Calu3 (cell line): Measurements from ENCODE around the gene TMEM184A. TPM values are rescaled to one million over a fixed set of nuclear protein-coding genes. Genes with fewer than 3 reads are reported as not detected.
A peak's percentile ranks its signal among the peaks of the same experiment; 100 is the strongest.

ENCODE experiments used
- BruUV-seq: library from RNA; stranded (reverse); fragments of 400-500 nt; replicated peaks from 2 replicates; lab custom pipeline; 2021; lab: Mats Ljungman, UMichigan
- CTCF ChIA-PET: fragments of 300-600 bp; sonication (Branson Sonifier 250); formaldehyde crosslinking; loops from one replicate; lab custom pipeline; 2022; ENCODE audit warnings: antibody characterized with exemption; lab: Charles Lee
- DNase-seq: peaks from one replicate; pipeline ENCODE4 v3.0.0; 2022
- H3K27ac Mint-ChIP-seq: one replicate; pipeline ENCODE4 v1.8.0; 2022; ENCODE audit warnings: mixed read lengths; ENCODE audit not compliant: unreplicated experiment
- H3K27me3 Mint-ChIP-seq: one replicate; pipeline ENCODE4 v1.8.0; 2022; ENCODE audit warnings: mixed read lengths; ENCODE audit not compliant: unreplicated experiment
- H3K36me3 Mint-ChIP-seq: one replicate; pipeline ENCODE4 v1.8.0; 2022; ENCODE audit warnings: mild to moderate bottlenecking, moderate library complexity, mixed read lengths; ENCODE audit not compliant: insufficient read depth, unreplicated experiment
- H3K4me1 Mint-ChIP-seq: one replicate; pipeline ENCODE4 v1.8.0; 2022; ENCODE audit warnings: mild to moderate bottlenecking, low read depth, mixed read lengths; ENCODE audit not compliant: unreplicated experiment
- H3K4me3 Mint-ChIP-seq: one replicate; pipeline ENCODE4 v1.8.0; 2022; ENCODE audit warnings: mild to moderate bottlenecking, low read depth, moderate library complexity, mixed read lengths; ENCODE audit not compliant: unreplicated experiment
- H3K9me3 Mint-ChIP-seq: one replicate; pipeline ENCODE4 v1.8.0; 2022; ENCODE audit warnings: low read depth, mixed read lengths; ENCODE audit not compliant: unreplicated experiment
- intact Hi-C: fragments of 100-400 bp; cut with micrococcal nuclease; formaldehyde crosslinking; loops from one replicate; pipeline ENCODE4 v1.10.0; 2022; ENCODE audit not compliant: unreplicated experiment
- total RNA-seq: library from RNA; stranded (reverse); gene quantifications from 2 replicates; pipeline ENCODE4 v1.2.3, GENCODE V29; 2022
- TF ChIP-seq, protein P1 (sequence below): fragments of 200-600 bp; IDR thresholded peaks from one replicate; pipeline ENCODE4 v1.8.0; 2022; ENCODE audit warnings: antibody characterized with exemption; ENCODE audit not compliant: unreplicated experiment

The TMEM184A gene
- total RNA-seq, 1 experiment from 2014 or later: 61.9 TPM

DNA sequence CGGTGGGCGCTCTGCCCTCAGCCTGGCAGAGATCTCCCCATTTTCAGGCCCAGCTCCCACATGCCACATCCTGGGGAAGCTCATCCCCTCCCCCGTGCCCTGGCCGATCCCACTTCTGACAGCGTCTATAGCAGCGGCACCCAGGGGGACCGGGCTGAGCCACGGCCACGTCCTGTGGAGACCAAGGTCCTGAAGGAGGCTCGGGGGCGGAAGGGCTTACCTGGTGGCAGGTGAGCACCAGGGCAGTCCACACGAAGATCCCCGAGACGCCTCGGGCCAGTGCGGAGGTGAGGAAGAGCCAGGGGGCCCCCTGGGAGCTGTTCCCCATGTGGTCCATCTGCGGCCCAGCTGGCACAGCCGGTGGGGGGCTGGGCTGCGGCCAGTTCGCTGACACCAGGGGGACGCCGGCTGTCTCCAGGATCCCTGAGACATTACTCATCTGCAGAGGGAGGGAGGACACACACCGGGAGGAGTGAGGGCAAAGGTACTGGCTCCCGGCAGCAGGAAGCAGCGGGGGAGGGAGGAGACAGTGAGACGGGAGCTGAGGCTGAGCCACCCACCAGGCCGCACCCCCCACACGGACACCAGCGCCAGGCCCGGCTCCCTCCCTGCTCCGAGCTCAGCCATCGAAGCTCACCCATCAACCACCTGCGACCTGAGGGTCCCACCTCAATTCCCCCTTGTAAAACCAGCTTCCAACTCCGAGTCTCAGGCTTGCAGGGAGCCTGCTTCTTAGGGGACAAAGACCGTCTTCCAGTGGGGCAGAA, 776 bp downstream of the TMEM184A start:
- peak overlapping the region; percentile 79 for H3K4me3 Mint-ChIP-seq
- DNase-seq: peak; percentile 94
- no peaks in the 10 kb centered on the region for H3K27me3 Mint-ChIP-seq
- H3K36me3 Mint-ChIP-seq: peaks cover 84% of the 10 kb centered on the region
- CTCF ChIA-PET: interaction anchor here (0.6 to 2.5 kb wide), 18 partner anchors 11 to 972 kb away, joined by 3 to 29 read pairs (median 6); partner anchors contain the start of gene INTS1
- H3K27ac Mint-ChIP-seq: peak overlapping the region; percentile 94
- peaks cover 49% of the 10 kb centered on the region for H3K4me1 Mint-ChIP-seq
- intact Hi-C loops: loop anchor here (5.0 kb wide), 1 partner anchor 48 kb away; no protein-coding TSS in a partner anchor
- TF ChIP-seq, protein P1, sequence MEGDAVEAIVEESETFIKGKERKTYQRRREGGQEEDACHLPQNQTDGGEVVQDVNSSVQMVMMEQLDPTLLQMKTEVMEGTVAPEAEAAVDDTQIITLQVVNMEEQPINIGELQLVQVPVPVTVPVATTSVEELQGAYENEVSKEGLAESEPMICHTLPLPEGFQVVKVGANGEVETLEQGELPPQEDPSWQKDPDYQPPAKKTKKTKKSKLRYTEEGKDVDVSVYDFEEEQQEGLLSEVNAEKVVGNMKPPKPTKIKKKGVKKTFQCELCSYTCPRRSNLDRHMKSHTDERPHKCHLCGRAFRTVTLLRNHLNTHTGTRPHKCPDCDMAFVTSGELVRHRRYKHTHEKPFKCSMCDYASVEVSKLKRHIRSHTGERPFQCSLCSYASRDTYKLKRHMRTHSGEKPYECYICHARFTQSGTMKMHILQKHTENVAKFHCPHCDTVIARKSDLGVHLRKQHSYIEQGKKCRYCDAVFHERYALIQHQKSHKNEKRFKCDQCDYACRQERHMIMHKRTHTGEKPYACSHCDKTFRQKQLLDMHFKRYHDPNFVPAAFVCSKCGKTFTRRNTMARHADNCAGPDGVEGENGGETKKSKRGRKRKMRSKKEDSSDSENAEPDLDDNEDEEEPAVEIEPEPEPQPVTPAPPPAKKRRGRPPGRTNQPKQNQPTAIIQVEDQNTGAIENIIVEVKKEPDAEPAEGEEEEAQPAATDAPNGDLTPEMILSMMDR: no peak
- no peaks in the 10 kb centered on the region for H3K9me3 Mint-ChIP-seq
- TSS peak; percentile 50 for BruUV-seq

DNA sequence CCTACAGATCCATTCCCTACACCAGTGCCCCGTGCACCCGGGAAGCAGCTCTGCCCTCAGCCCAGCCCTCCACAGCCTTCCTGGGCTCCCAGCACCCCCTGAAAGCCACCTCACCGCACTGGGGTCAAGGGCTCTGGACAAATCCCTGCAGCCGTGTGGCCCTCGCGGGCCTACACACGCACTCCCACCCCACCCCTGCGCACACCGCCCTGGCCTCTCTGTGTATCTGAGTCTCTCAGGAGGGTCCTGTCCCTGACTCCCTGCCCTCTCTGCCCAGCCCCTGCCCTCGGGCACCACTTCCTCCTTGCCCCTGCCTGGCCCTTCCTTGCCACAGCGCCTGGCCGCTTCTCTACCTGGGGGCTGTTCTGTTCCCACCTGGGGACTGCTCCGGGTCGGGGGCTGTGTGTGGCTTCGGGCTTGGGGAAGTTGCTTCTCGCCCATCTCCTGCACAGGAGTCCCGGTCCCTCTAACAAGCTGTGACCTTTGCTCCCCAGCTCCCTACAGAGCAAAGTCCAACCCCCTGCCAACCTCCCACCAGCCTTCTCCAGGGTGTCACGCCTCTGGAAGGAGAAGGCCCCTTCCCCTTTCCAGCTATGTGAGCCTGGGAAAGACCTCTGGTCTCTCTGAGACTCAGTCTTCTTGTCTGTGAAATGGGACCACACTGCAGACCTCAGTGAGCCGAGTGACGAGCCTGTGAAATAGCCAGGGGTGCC, 1.5 kb downstream of the TMEM184A start:
- Mint-ChIP-seq H3K36me3 (peaks cover 85% of the 10 kb centered on the region), H3K27ac (peak overlapping the region; percentile 94)
- intact Hi-C loops: loop anchor here (5.0 kb wide), 1 partner anchor 47 kb away; no protein-coding TSS in a partner anchor

DNA sequence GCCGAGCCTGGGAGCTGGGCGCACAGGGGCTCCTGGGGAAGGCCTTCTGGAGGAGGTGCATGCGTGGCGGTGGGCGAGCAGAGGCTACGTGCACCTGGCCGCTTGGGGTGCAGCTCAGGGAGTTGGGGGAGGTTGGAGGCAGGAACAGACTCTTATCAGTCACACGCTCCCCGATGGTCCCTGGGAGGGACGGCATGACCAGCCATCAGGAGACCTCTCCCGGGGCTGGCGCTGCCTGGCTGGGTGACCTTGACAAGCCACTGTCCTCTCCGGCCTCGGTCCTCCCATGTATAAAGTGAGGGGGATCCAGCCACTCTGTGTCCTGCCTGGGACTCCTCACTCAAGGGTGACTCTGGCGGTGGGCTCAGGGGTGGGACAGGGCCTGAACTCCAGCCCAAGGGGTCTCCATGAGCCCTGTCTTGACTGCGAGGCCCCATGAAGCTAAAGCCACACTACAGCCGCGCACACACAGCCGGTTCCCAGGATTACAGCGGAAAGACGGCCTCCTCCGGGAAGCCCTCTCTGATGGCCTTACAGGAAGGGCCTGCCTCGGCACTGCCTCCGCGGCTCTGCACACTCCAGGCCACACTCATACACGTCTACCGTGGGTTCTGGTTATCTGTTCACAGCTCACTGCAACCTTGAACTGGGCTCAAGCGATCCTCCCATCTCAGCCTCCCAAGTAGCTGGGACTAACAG, 2.3 kb downstream of the TMEM184A start:
- peak; percentile 4 for DNase-seq
- H3K4me3 Mint-ChIP-seq: peak overlapping the region; percentile 79
- no TSS peak for BruUV-seq
- no peak overlapping the region for H3K27ac Mint-ChIP-seq
- H3K4me1 Mint-ChIP-seq: peaks cover 42% of the 10 kb centered on the region
- no peaks in the 10 kb centered on the region for H3K9me3 Mint-ChIP-seq
- no peaks in the 10 kb centered on the region for H3K27me3 Mint-ChIP-seq
- H3K36me3 Mint-ChIP-seq: peaks cover 85% of the 10 kb centered on the region
- intact Hi-C loops: no loop called here
- TF ChIP-seq, protein P1: no peak
- CTCF ChIA-PET: no interaction called here

More for the DNA sequence above, 1.5 kb downstream of the TMEM184A start:
- Mint-ChIP-seq H3K4me1 (peaks cover 43% of the 10 kb centered on the region), H3K4me3 (peak overlapping the region; percentile 79), H3K27me3 (no peaks in the 10 kb centered on the region), H3K9me3 (no peaks in the 10 kb centered on the region)
- CTCF ChIA-PET: interaction anchor here (0.6 to 2.5 kb wide), 3 partner anchors 13 to 865 kb away, joined by 4 to 29 read pairs (median 9); no protein-coding TSS in a partner anchor
- TF ChIP-seq, protein P1: no peak
- peak; percentile 6 for DNase-seq
- BruUV-seq: no TSS peak

GRCh38 chr7:1552200-1552599, 3.8 kb downstream of the TMEM184A start:
- Mint-ChIP-seq H3K27ac (no peak overlapping the region), H3K4me3 (no peak overlapping the region), H3K27me3 (no peaks in the 10 kb centered on the region), H3K9me3 (no peaks in the 10 kb centered on the region), H3K36me3 (peaks cover 86% of the 10 kb centered on the region), H3K4me1 (peaks cover 40% of the 10 kb centered on the region)
- TF ChIP-seq, protein P1: no peak
- DNase-seq: no peak
- BruUV-seq: no TSS peak
- CTCF ChIA-PET: no interaction called here
- intact Hi-C loops: no loop called here
